ENCODE data around the gene APMAP.
"Not testable (repeated sequence)": the region's sequence is repeated elsewhere in the genome, so short reads cannot be mapped to it uniquely, and the experiment has no call there.

Gene APMAP

GRCh38 chr20:25006431-25007167 lies 14.0 kb upstream of the APMAP start:
- DNase-seq (ENCODE audit: low spot score), result no peak

- DNase-seq (ENCODE audit: low spot score), result no peak
Measured at GRCh38 chr20:25005661-25006060, 13.1 kb upstream of the APMAP start.

DNA sequence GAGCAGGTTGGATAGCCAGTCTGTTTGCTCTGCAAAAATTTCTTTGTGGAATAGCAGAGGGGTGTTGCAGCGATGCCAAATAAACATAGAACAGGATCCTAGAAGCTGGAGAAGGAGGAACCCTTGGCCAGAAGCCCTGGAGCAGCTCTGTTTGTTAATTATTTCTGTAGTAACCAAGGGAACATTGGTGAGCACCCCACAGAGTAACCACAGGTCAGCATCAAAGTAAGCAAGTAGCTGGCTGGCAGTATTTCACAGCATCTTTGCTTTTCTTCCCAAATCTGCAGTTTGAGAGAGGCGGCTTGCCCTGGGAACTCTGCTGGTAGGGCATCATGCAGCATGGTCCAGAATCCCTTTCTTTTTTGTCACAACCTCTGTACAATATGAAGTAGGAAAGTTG lies 12.7 kb upstream of the APMAP start:
- no peak for DNase-seq (ENCODE audit: low spot score)

GRCh38 chr20:25003002-25003401 lies 10.5 kb upstream of the APMAP start:
- no peak for DNase-seq (ENCODE audit: low spot score)

DNA sequence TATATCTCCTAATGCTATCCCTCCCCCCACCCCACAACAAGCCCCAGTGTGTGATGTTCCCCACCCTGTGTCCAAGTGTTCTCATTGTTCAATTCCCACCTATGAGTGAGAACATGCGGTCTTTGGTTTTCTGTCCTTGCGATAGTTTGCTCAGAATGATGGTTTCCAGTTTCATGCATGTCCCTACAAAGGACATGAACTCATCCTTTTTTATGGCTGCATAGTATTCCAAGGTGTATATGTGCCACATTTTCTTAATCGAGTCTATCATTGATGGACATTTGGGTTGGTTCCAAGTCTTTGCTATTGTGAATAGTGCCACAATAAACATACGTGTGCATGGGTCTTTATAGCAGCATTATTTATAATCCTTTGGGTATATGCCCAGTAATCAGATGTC lies 8.8 kb upstream of the APMAP start:
- DNase-seq (ENCODE audit: low spot score), result not testable (repeated sequence)

GRCh38 chr20:25000268-25000801 lies 7.8 kb upstream of the APMAP start:
- no peak for DNase-seq (ENCODE audit: low spot score)

DNA sequence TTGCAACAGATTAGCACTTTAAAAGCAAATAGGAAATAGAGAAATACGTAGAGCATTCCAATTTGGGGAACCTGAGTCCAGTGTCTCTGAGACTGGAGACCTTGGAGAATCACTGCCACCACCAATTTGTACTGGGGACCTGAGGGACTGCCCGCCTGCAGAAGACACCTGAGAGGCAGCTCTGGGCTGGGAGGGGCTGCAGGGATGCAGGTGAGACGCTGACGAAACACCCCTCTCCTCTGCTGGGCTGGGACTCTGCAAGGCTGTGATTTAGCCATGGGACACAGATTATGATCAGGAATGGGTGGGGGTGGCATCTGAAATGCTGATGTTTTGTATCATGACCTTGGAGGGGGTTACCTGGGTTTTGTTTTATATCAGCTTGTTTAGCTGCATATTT lies 7.0 kb upstream of the APMAP start:
- DNase-seq (ENCODE audit: low spot score), result no peak

- no peak for DNase-seq (ENCODE audit: low spot score)
Measured at GRCh38 chr20:24998631-24999445, 6.3 kb upstream of the APMAP start.

DNA sequence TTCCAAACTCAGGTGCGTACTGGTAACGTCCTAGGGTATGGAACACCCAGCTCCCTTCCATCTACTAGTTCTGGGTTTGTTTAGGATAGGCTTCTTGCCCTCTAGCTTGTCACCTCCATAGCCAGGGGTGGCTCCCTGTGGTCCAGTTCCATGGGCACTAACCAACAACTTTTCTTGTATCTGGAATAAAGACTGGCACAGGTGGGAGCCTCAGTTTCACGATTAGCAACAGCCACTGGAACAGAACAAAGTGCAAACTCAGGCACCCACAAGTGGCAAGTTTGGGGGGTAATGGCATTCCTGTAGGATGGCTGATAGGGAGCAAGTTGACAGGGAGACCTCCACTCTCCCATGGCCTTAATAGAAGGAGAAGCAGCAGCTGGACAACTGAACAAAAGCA lies 5.6 kb upstream of the APMAP start:
- no peak for DNase-seq (ENCODE audit: low spot score)

DNA sequence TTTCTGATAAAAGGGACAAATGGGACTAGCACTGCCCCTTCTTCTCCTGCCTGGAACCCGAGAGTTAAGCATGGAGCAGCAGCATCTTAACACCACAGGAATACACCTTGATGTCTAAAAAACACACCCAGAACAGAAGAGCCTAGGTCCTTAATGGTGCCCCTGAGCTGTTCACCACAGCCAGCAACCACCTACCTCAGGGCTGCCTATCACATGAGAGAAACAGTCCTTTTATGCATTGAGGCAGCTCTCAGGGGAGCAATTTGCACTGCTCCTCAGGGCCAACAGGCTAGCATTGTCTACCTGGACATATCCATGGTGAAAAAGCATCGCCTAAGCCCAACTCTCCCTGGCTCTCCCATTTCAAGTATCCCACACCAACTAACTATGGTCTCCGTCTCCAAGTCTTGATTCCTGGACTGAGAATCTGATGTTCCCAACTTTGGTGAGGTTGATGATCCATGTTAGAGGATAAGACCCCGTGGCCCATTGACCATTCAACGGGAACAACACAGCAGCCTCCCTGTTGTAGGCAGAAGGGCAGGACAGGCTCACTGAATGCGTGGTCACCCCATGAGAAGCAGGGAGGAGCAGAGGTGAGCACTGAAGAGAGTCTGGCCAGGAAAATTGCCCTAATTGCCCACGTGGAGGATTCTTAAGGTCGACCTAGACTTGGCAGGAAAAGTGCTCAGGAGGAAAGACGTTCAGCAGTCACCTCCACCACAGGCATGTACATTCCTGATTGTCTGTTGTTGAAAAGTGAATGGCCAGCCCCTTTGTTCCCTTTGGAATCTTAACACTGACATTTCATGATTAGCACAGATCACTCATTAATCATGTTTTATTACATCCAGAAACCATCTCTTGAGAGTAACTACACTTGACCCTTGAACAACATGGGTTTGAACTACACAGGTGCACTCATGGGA lies 4.2 kb upstream of the APMAP start:
- DNase-seq (ENCODE audit: low spot score), result no peak

GRCh38 chr20:24995741-24996448 lies 3.3 kb upstream of the APMAP start:
- DNase-seq (ENCODE audit: low spot score), result no peak

GRCh38 chr20:24994470-24995368 lies 2.2 kb upstream of the APMAP start:
- peak; percentile 94 for DNase-seq (ENCODE audit: low spot score)

- DNase-seq (ENCODE audit: low spot score), result no peak
Measured at GRCh38 chr20:24994186-24994465, 1.6 kb upstream of the APMAP start.

DNA sequence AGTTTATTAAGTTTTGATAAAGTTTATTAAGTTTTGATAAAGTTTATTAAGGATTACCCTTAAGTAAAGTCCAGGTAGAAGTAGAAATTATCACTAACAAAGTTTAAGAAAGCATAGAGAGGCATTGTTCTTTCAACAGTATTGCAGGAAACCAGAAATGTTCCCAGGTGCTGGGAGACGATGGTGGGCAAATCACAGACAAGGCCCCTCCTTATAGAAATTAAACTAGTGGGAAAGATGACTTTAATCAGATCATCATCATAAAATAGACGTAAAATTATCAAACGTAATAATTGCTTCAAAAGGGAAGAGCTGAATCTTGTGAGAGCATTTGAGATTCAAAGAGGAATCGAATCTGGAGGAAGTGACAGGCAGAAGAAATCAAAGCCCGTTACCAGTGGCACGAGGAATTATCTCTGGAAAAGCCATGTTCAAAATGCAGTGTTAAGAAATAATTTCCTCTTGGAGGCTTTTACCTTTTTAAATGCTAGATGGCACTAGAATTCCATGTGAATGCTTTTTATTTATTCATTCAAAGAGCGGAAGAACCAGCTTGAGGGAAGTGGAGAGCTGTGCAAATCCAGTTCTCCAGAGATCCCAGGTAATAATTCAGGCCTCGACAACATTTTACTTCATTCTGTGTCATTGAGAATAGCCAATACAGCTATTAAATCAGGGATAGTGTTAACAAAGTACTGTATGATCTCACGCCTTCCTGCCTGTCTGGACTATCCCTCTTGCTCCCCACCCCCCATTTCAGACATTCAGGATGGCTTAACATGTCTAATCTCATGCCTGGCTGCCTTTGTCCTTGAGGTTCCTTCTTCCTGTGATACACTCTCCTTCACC lies 1.0 kb upstream of the APMAP start:
- no peak for DNase-seq (ENCODE audit: low spot score)

GRCh38 chr20:24991897-24992486 lies 559 bp downstream of the APMAP start:
- peak; percentile 59 for DNase-seq (ENCODE audit: low spot score)

GRCh38 chr20:24990810-24991252 lies 1.7 kb downstream of the APMAP start:
- no peak for DNase-seq (ENCODE audit: low spot score)

- DNase-seq (ENCODE audit: low spot score), result no peak
Measured at GRCh38 chr20:24989162-24989561, 3.4 kb downstream of the APMAP start.

DNA sequence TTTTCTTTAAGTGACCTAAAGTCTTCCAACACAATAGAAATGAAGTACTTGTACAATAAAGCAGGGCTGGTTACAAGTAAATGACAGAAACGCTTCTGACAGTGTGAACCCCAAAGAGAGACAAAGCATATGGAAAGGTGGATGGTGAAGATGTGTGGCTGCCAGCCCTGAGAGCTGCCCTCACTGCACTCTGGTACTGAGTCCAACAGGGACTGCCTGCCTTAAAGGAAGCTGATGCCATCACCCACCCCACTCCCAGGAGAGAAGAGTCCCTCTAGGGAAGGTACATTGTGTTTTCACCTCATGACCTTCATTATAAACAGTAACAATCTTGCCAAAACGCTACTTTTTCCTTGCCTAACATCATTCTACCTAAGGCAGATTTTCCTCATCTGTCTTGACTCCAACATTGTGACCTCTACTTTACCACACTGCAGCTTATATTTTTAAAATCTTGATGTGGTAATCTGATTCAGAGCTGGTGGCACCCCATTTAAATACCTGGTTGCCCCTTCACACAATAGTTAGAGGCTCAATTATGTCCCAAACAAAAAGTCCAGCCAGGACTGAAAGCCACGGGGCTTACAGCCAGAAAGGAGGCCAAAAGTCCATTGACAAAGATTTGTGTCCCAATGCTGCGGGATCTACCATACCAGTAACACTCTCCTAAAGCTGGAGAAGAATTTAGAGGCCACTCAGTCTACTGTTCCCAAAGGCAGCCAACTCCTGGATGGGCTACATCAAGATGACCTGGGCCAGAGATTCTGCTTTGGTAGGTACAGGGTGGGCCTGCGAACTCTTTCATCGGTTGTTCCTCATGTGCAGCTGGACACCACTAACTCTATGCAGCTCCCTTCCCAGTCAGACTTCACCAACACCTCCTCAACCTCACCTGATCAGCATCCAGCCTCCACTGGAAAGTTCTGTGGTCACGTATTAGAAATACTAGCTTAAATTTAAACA lies 4.4 kb downstream of the APMAP start:
- no peak for DNase-seq (ENCODE audit: low spot score)
